K562 (cell line): Measurements from ENCODE around the gene GOLGA6L2. TPM values are rescaled to one million over a fixed set of nuclear protein-coding genes. Genes with fewer than 3 reads are reported as not detected.

Source experiments
- ATAC-seq: fragments of 200-7000 bp; cut with Tn5 transposase; 3 replicates; pipeline ENCODE4 v1.9.1; 2020; ENCODE audit warnings: moderate library complexity
- BruUV-seq: library from RNA; stranded (reverse); fragments of 400-500 nt; replicated peaks from 2 replicates; lab custom pipeline; 2021; lab: Mats Ljungman, UMichigan
- CTCF ChIA-PET: fragments of 300-600 bp; formaldehyde crosslinking; extraction: SDS; loops from one replicate; lab custom pipeline; 2021; ENCODE audit warnings: low intra/inter-chr PET ratio; lab: Yijun Ruan, JAX
- POLR2A ChIA-PET: fragments of 300-600, 350-650 bp; sonication (Branson Sonifier 250); formaldehyde crosslinking; extraction: SDS; loops from one replicate; lab custom pipeline; 2021; ENCODE audit warnings: antibody characterized with exemption, inconsistent platforms; lab: Yijun Ruan, JAX
- DNase-seq, 4 experiments: peaks; one replicate each; pipeline versions ENCODE4 v3.0.0 to v3.0.0-alpha.2; 2011 to 2018; ENCODE audit warnings: low spot score in 3 of 4, mixed read lengths in 3 of 4; ENCODE audit errors: extremely low read depth in 1 of 4
- FAIRE-seq: peaks from 2 replicates; lab custom pipeline; 2011; peaks lifted over from hg19 to GRCh38; lab: Jason Lieb, UNC
- H2AFZ ChIP-seq: 2 replicates; pipeline ENCODE4 v1.6.0; 2011; ENCODE audit warnings: low read depth, low read length, control low read depth, inconsistent platforms
- H3K27ac ChIP-seq: fragments of 200-600 bp; 3 replicates; pipeline ENCODE4 v1.8.0; 2011; ENCODE audit warnings: low read depth, mild to moderate bottlenecking, control low read depth, inconsistent platforms, low read length, moderate library complexity, mixed read lengths; ENCODE audit errors: extremely low read depth
- H3K27me3 ChIP-seq, 2 experiments: fragments of 300-600 bp in 1 of 2; 2 replicates in 1 of 2; 3 replicates in 1 of 2; pipeline versions ENCODE4 v1.6.0 to v1.8.0; 2011; ENCODE audit warnings: inconsistent platforms in 2 of 2, low read length in 2 of 2, mild to moderate bottlenecking in 1 of 2, mixed read lengths in 1 of 2, moderate library complexity in 1 of 2; ENCODE audit not compliant: control insufficient read depth in 2 of 2, insufficient read depth in 2 of 2
- H3K36me3 ChIP-seq: fragments of 300-600 bp; 3 replicates; pipeline ENCODE4 v1.8.0; 2011; ENCODE audit warnings: mild to moderate bottlenecking, low read length, inconsistent platforms; ENCODE audit not compliant: control insufficient read depth, insufficient read depth
- H3K4me1 ChIP-seq, 2 experiments: fragments of 200-600 bp in 1 of 2; replicated peaks in 1 of 2; 2 replicates in 1 of 2; 3 replicates in 1 of 2; pipeline versions ENCODE4 v1.5.1 to v1.8.0; 2011; ENCODE audit warnings: inconsistent platforms in 2 of 2, low read length in 2 of 2, mild to moderate bottlenecking in 1 of 2, mixed read lengths in 1 of 2, moderate library complexity in 1 of 2; ENCODE audit not compliant: control insufficient read depth in 2 of 2, insufficient read depth in 2 of 2
- H3K4me2 ChIP-seq: 2 replicates; pipeline ENCODE4 v1.6.1; 2011; ENCODE audit warnings: low read length, control low read depth, inconsistent platforms, mixed read lengths; ENCODE audit not compliant: insufficient read depth
- H3K4me3 ChIP-seq: fragments of 200-600 bp; sonication (generic), shearing (Covaris generic); 2 replicates; pipeline ENCODE4 v1.5.1; 2016; ENCODE audit warnings: control low read depth, inconsistent platforms
- H3K79me2 ChIP-seq: fragments of 200-600 bp; 3 replicates; pipeline ENCODE4 v1.8.0; 2011; ENCODE audit warnings: low read length, inconsistent platforms; ENCODE audit not compliant: control insufficient read depth, insufficient read depth
- H3K9ac ChIP-seq, 2 experiments: 2 replicates each; pipeline versions ENCODE4 v1.6.0 to v1.6.1; 2011; ENCODE audit warnings: low read depth in 2 of 2, low read length in 2 of 2, control low read depth in 1 of 2, inconsistent platforms in 1 of 2, mild to moderate bottlenecking in 1 of 2, mixed read lengths in 1 of 2; ENCODE audit not compliant: insufficient read depth in 1 of 2
- H3K9me1 ChIP-seq: one replicate; pipeline ENCODE4 v1.6.0; 2011; ENCODE audit warnings: inconsistent platforms, mild to moderate bottlenecking, low read length, moderate library complexity; ENCODE audit not compliant: control insufficient read depth, insufficient read depth
- H3K9me3 ChIP-seq: replicated peaks from 2 replicates; pipeline ENCODE4 v1.5.1; 2011; ENCODE audit warnings: low read depth, low read length, inconsistent platforms; ENCODE audit not compliant: control insufficient read depth, insufficient read depth
- H4K20me1 ChIP-seq: replicated peaks from 2 replicates; pipeline ENCODE4 v1.6.1; 2011; ENCODE audit warnings: low read length, inconsistent platforms, mixed read lengths; ENCODE audit not compliant: control insufficient read depth, insufficient read depth
- CBX3 ChIP-seq, 2 experiments: IDR thresholded peaks; 1 replicate in 1 of 2; 2 replicates in 1 of 2; pipeline ENCODE4 v1.6.1; 2012; ENCODE audit warnings: inconsistent platforms in 2 of 2, low read length in 2 of 2, borderline replicate concordance in 1 of 2, control low read depth in 1 of 2
- COPS2 ChIP-seq: fragments of 450-650 bp; conservative IDR thresholded peaks from 2 replicates; pipeline ENCODE4 v1.6.1; 2016; ENCODE audit warnings: mild to moderate bottlenecking, moderate library complexity
- KHSRP ChIP-seq: fragments of 450-650 bp; IDR thresholded peaks from 2 replicates; pipeline ENCODE4 v1.6.1; 2017
- NFXL1 ChIP-seq: fragments of 450-650 bp; formaldehyde crosslinking; IDR thresholded peaks from 2 replicates; pipeline ENCODE4 v1.4.0; 2021; ENCODE audit warnings: mild to moderate bottlenecking
- RREB1 ChIP-seq: fragments of 250-450 bp; sonication (Bioruptor Pico); IDR thresholded peaks from 2 replicates; pipeline ENCODE4 v1.4.0; 2020
- ZZZ3 ChIP-seq: fragments of 450-650 bp; IDR thresholded peaks from 2 replicates; pipeline ENCODE4 v1.6.1; 2016; ENCODE audit warnings: antibody characterized with exemption, mild to moderate bottlenecking, moderate library complexity
- WGBS: fragments of 100-300 bp; shearing (Covaris generic); methylation state at CpG from one replicate; pipeline ENCODE4 v1.1.6; 2016; ENCODE audit warnings: low coverage, mixed read lengths; ENCODE audit not compliant: insufficient coverage; ENCODE audit errors: missing lambda C conversion rate; 5-methylcytosine and 5-hydroxymethylcytosine counted together
- in situ Hi-C: fragments of 300-500 bp; cut with MboI; formaldehyde crosslinking; loops from 4 replicates; pipeline ENCODE4 v1.15.0; 2018; ENCODE audit warnings: inconsistent platforms, mixed read lengths
- intact Hi-C: fragments of 100-400 bp; cut with micrococcal nuclease; formaldehyde crosslinking; loops from 2 replicates; pipeline ENCODE4 v1.14.2; 2022
- polyA plus RNA-seq, 8 experiments: library from polyadenylated mRNA; depleted of rRNA in 4 of 8; stranded (reverse) in 5 of 8; unstranded in 3 of 8; fragments of >200 nt; fragmentation: Nextera tagmentation in 2 of 8; fragmentation: Illumina TruSeq in 1 of 8; extraction: Ambion mirVana in 2 of 8; extraction: Trizol in 1 of 8; gene quantifications; 2 replicates each; pipeline versions ENCODE4 v1.2.1 to v1.2.3, GENCODE V29; 2011 to 2014; ENCODE audit warnings: inconsistent platforms in 1 of 8, missing spikeins in 1 of 8
- total RNA-seq, 7 experiments: library from RNA; depleted of rRNA in 6 of 7; stranded (reverse); fragments of >200 nt in 6 of 7; fragmentation: Illumina TruSeq in 2 of 7; extraction: Trizol in 2 of 7; gene quantifications; 2 replicates each; pipeline versions ENCODE4 v1.2.1 to v1.2.3, GENCODE V29; 2011 to 2021; ENCODE audit warnings: low replicate concordance in 1 of 7
- TF ChIP-seq, protein P1 (sequence below), 2 experiments: IDR thresholded peaks in 1 of 2; conservative IDR thresholded peaks in 1 of 2; 2 replicates each; pipeline ENCODE4 v1.6.1; 2016; ENCODE audit warnings: low read depth in 2 of 2, mild to moderate bottlenecking in 1 of 2, missing compliant biosample characterization in 1 of 2, missing genetic modification characterization in 1 of 2, moderate library complexity in 1 of 2

The GOLGA6L2 gene
- total and polyA plus RNA-seq, 9 of the 15 experiments (the other 6 are each of a cell fraction or from before 2014, with no cell fraction given), result not detected

- H3K4me2 ChIP-seq, result no peak overlapping the region
- no peaks in the 10 kb centered on the region for H3K36me3 ChIP-seq
- FAIRE-seq (no peak), ATAC-seq (no peak), DNase-seq (no peak)
- H3K9ac ChIP-seq, result no peak overlapping the region
- TF ChIP-seq NFXL1 (CRISPR knock-in tag) (no peak), ZZZ3 (no peak), KHSRP (no peak), COPS2 (no peak), CBX3 (IDR thresholded peaks at IDR 0.05; ENCODE audit: borderline replicate concordance in 1 of 2, low read length in 2 of 2) (no peak), RREB1 (CRISPR knock-in tag) (no peak)
- TF ChIP-seq, protein P1, sequence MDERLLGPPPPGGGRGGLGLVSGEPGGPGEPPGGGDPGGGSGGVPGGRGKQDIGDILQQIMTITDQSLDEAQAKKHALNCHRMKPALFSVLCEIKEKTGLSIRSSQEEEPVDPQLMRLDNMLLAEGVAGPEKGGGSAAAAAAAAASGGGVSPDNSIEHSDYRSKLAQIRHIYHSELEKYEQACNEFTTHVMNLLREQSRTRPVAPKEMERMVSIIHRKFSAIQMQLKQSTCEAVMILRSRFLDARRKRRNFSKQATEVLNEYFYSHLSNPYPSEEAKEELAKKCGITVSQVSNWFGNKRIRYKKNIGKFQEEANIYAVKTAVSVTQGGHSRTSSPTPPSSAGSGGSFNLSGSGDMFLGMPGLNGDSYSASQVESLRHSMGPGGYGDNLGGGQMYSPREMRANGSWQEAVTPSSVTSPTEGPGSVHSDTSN (CRISPR knock-in tag; IDR thresholded peaks at IDR 0.05; ENCODE audit: low read depth), result no peak
- TF ChIP-seq, protein P1 (tag; conservative IDR thresholded peaks at IDR 0.05; ENCODE audit: low read depth), result no peak
- WGBS, result 1% methylated on average over 5 of the region's 5 CpGs
- no peaks in the 10 kb centered on the region for H3K9me3 ChIP-seq
- POLR2A ChIA-PET, result no interaction called here
- H4K20me1 ChIP-seq, result no peaks in the 10 kb centered on the region
- H3K4me1 ChIP-seq, result no peaks in the 10 kb centered on the region
- H3K4me3 ChIP-seq, result no peak overlapping the region
- CTCF ChIA-PET, result no interaction called here
- no peaks in the 10 kb centered on the region for H3K9me1 ChIP-seq
- in situ Hi-C loops (no loop called here), intact Hi-C loops (no loop called here)
- no TSS peak for BruUV-seq
- H3K79me2 ChIP-seq, result no peaks in the 10 kb centered on the region
- no peak overlapping the region for H2AFZ ChIP-seq
- H3K27ac ChIP-seq, result no peak overlapping the region
- no peaks in the 10 kb centered on the region; a peak in 3 of 5 replicates for H3K27me3 ChIP-seq
Observed at GRCh38 chr15:23457890-23458289, 10.8 kb upstream of the GOLGA6L2 start.
